ENCODE data around the gene NCK2. TPM values are rescaled to one million over a fixed set of nuclear protein-coding genes. Genes with fewer than 3 reads are reported as not detected.
"Not testable (repeated sequence)": the region's sequence is repeated elsewhere in the genome, so short reads cannot be mapped to it uniquely, and the experiment has no call there.

The NCK2 gene
- total RNA-seq, 1 donor from 2014 or later: 38.4 TPM

- DNase-seq: no peak
Measured at GRCh38 chr2:105756435-105756834, 11.7 kb downstream of the NCK2 start.

- DNase-seq: not testable (repeated sequence)
Measured at GRCh38 chr2:105756865-105757264, 12.2 kb downstream of the NCK2 start.

GRCh38 chr2:105757433-105757832 is 12.7 kb downstream of the NCK2 start:
- no peak for DNase-seq

- DNase-seq: no peak
Measured at GRCh38 chr2:105760191-105760590, 15.5 kb downstream of the NCK2 start.

GRCh38 chr2:105760639-105761337 is 16.1 kb downstream of the NCK2 start:
- no peak for DNase-seq

GRCh38 chr2:105761931-105762515 is 17.3 kb downstream of the NCK2 start:
- DNase-seq: no peak

GRCh38 chr2:105763076-105763475 is 18.4 kb downstream of the NCK2 start:
- no peak for DNase-seq

GRCh38 chr2:105764059-105764458 is 19.3 kb downstream of the NCK2 start:
- no peak for DNase-seq

GRCh38 chr2:105765415-105766299 is 20.9 kb downstream of the NCK2 start:
- no peak for DNase-seq

GRCh38 chr2:105766300-105766866 is 21.7 kb downstream of the NCK2 start:
- DNase-seq: no peak

- DNase-seq: no peak
Measured at GRCh38 chr2:105768176-105768575, 23.5 kb downstream of the NCK2 start.

- no peak for DNase-seq
Measured at GRCh38 chr2:105768961-105769452, 24.3 kb downstream of the NCK2 start.

GRCh38 chr2:105769504-105769903 is 24.8 kb downstream of the NCK2 start:
- no peak for DNase-seq

GRCh38 chr2:105770149-105770548 is 25.4 kb downstream of the NCK2 start:
- no peak for DNase-seq

- not testable (repeated sequence) for DNase-seq
Measured at GRCh38 chr2:105771291-105771690, 26.6 kb downstream of the NCK2 start.

GRCh38 chr2:105771836-105772235 is 27.1 kb downstream of the NCK2 start:
- peak; percentile 36 for DNase-seq

- no peak for DNase-seq
Measured at GRCh38 chr2:105772362-105772761, 27.6 kb downstream of the NCK2 start.

GRCh38 chr2:105773568-105773967 is 28.9 kb downstream of the NCK2 start:
- DNase-seq: no peak

- no peak for DNase-seq
Measured at GRCh38 chr2:105774781-105775337, 30.1 kb downstream of the NCK2 start.

- no peak for DNase-seq
Measured at GRCh38 chr2:105775809-105776559, 31.3 kb downstream of the NCK2 start.

- DNase-seq: no peak
Measured at GRCh38 chr2:105776560-105776928, 31.8 kb downstream of the NCK2 start.
